IMR-90 (cell line): ENCODE measurements around the gene KIF1C. TPM values are rescaled to one million over a fixed set of nuclear protein-coding genes. Genes with fewer than 3 reads are reported as not detected.

ENCODE experiments used
- ATAC-seq: fragments of 200-7000 bp; cut with Tn5 transposase; 2 replicates; pipeline ENCODE4 v1.9.1; 2020; ENCODE audit warnings: low read depth, mild to moderate bottlenecking, moderate library complexity
- BruUV-seq: library from RNA; stranded (reverse); fragments of 400-500 nt; replicated peaks from 2 replicates; lab custom pipeline; 2021; lab: Mats Ljungman, UMichigan
- CTCF ChIA-PET: fragments of 300-600 bp; formaldehyde crosslinking; extraction: SDS; loops from one replicate; lab custom pipeline; 2021; ENCODE audit warnings: antibody characterized with exemption; lab: Yijun Ruan, JAX
- POLR2A ChIA-PET: fragments of 300-600 bp; sonication (Branson Sonifier 250); formaldehyde crosslinking; loops from one replicate; lab custom pipeline; 2022; ENCODE audit warnings: antibody characterized with exemption; ENCODE audit not compliant: unreplicated experiment; lab: Charles Lee
- DNase-seq: peaks from one replicate; pipeline ENCODE4 v3.0.0; 2013
- H2AFZ ChIP-seq: replicated peaks from 2 replicates; pipeline ENCODE3; 2013; ENCODE audit warnings: low read length, mild to moderate bottlenecking; ENCODE audit not compliant: poor library complexity
- H2AK5ac ChIP-seq: 2 replicates; pipeline ENCODE4 v1.6.1; 2013; ENCODE audit warnings: low read depth, low read length, inconsistent platforms
- H2AK9ac ChIP-seq: replicated peaks from 2 replicates; pipeline ENCODE3; 2013; ENCODE audit warnings: mild to moderate bottlenecking, low read depth, low read length, moderate library complexity; ENCODE audit not compliant: poor library complexity
- H2BK120ac ChIP-seq: 2 replicates; pipeline ENCODE4 v1.6.1; 2013; ENCODE audit warnings: low read depth, low read length, inconsistent platforms
- H2BK15ac ChIP-seq: 3 replicates; pipeline ENCODE4 v1.6.1; 2013; ENCODE audit warnings: low read depth, low read length, inconsistent platforms
- H2BK20ac ChIP-seq: 2 replicates; pipeline ENCODE4 v1.6.1; 2013; ENCODE audit warnings: low read depth, mild to moderate bottlenecking, inconsistent platforms, low read length, moderate library complexity
- H2BK5ac ChIP-seq: 2 replicates; pipeline ENCODE4 v1.6.1; 2013; ENCODE audit warnings: mild to moderate bottlenecking, low read depth, low read length, inconsistent platforms; ENCODE audit not compliant: poor library complexity, severe bottlenecking
- H3K14ac ChIP-seq: replicated peaks from 2 replicates; pipeline ENCODE4 v1.6.1; 2013; ENCODE audit warnings: low read depth, low read length, inconsistent platforms
- H3K18ac ChIP-seq: 2 replicates; pipeline ENCODE4 v1.6.1; 2013; ENCODE audit warnings: low read depth, low read length, control low read depth
- H3K23ac ChIP-seq: 2 replicates; pipeline ENCODE4 v1.6.1; 2013; ENCODE audit warnings: low read depth, low read length, inconsistent platforms
- H3K27ac ChIP-seq: 2 replicates; pipeline ENCODE4 v1.5.1; 2013; ENCODE audit warnings: mild to moderate bottlenecking, control low read depth, low read length; ENCODE audit not compliant: insufficient read depth
- H3K27me3 ChIP-seq: 2 replicates; pipeline ENCODE4 v1.6.1; 2013; ENCODE audit warnings: low read length; ENCODE audit not compliant: control insufficient read depth, insufficient read depth
- H3K36me3 ChIP-seq: 2 replicates; pipeline ENCODE4 v1.6.1; 2013; ENCODE audit warnings: low read length, mixed read lengths; ENCODE audit not compliant: control insufficient read depth, insufficient read depth
- H3K4ac ChIP-seq: 2 replicates; pipeline ENCODE4 v1.6.1; 2013; ENCODE audit warnings: low read depth, low read length, inconsistent platforms
- H3K4me1 ChIP-seq: 2 replicates; pipeline ENCODE4 v1.6.1; 2013; ENCODE audit warnings: low read length, mixed read lengths; ENCODE audit not compliant: control insufficient read depth, insufficient read depth
- H3K4me2 ChIP-seq: 2 replicates; pipeline ENCODE4 v1.6.1; 2013; ENCODE audit warnings: low read depth, mild to moderate bottlenecking, control low read depth, low read length, moderate library complexity
- H3K4me3 ChIP-seq: 2 replicates; pipeline ENCODE4 v1.5.1; 2013; ENCODE audit warnings: low read depth, mild to moderate bottlenecking, control low read depth, low read length, moderate library complexity; ENCODE audit not compliant: insufficient read depth
- H3K56ac ChIP-seq: 2 replicates; pipeline ENCODE4 v1.6.1; 2013; ENCODE audit warnings: low read length, inconsistent platforms; ENCODE audit not compliant: insufficient read depth; ENCODE audit errors: extremely low read depth
- H3K79me1 ChIP-seq, 2 experiments: 2 replicates each; pipeline ENCODE4 v1.6.1; 2013; ENCODE audit warnings: low read length in 2 of 2, inconsistent platforms in 1 of 2, low read depth in 1 of 2
- H3K9ac ChIP-seq: 2 replicates; pipeline ENCODE4 v1.6.1; 2013; ENCODE audit warnings: low read depth, low read length, control low read depth
- H3K9me1 ChIP-seq: 2 replicates; pipeline ENCODE4 v1.6.1; 2013; ENCODE audit warnings: low read length, inconsistent platforms; ENCODE audit not compliant: insufficient read depth
- H3K9me3 ChIP-seq: 2 replicates; pipeline ENCODE4 v1.6.1; 2013; ENCODE audit warnings: low read length; ENCODE audit not compliant: control insufficient read depth, insufficient read depth
- H4K20me1 ChIP-seq: 2 replicates; pipeline ENCODE4 v1.6.1; 2013; ENCODE audit warnings: low read length, inconsistent platforms; ENCODE audit not compliant: insufficient read depth
- H4K5ac ChIP-seq: 2 replicates; pipeline ENCODE4 v1.6.1; 2013; ENCODE audit warnings: mild to moderate bottlenecking, low read depth, low read length, control low read depth
- H4K8ac ChIP-seq, 2 experiments: 2 replicates each; pipeline ENCODE4 v1.6.1; 2013; ENCODE audit warnings: low read depth in 2 of 2, low read length in 2 of 2, control low read depth in 1 of 2, inconsistent platforms in 1 of 2
- H4K91ac ChIP-seq: 2 replicates; pipeline ENCODE4 v1.6.1; 2013; ENCODE audit warnings: low read depth, low read length, inconsistent platforms; ENCODE audit not compliant: insufficient read depth
- BHLHE40 ChIP-seq: fragments of 150-350 bp; IDR thresholded peaks from 2 replicates; pipeline ENCODE4 v1.6.1; 2016; ENCODE audit warnings: mild to moderate bottlenecking, low read depth, low read length
- CEBPB ChIP-seq: IDR thresholded peaks from 2 replicates; pipeline ENCODE4 v1.6.1; 2012; ENCODE audit warnings: low read depth, low read length, improper control_type of control experiment
- CTCF ChIP-seq: conservative IDR thresholded peaks from 2 replicates; pipeline ENCODE4 v1.5.1; 2012; ENCODE audit warnings: mild to moderate bottlenecking, low read depth, low read length, improper control_type of control experiment
- FOS ChIP-seq: fragments of 150-350 bp; IDR thresholded peaks from 2 replicates; pipeline ENCODE4 v1.6.1; 2016; ENCODE audit warnings: low read depth, low read length
- MAFK ChIP-seq: IDR thresholded peaks from 2 replicates; pipeline ENCODE4 v1.6.1; 2012; ENCODE audit warnings: low read depth, low read length, improper control_type of control experiment
- MAZ ChIP-seq: IDR thresholded peaks from 2 replicates; pipeline ENCODE4 v1.6.1; 2012; ENCODE audit warnings: low read depth, mild to moderate bottlenecking, low read length, improper control_type of control experiment, moderate library complexity, borderline replicate concordance
- MXI1 ChIP-seq: IDR thresholded peaks from 2 replicates; pipeline ENCODE4 v1.6.1; 2012; ENCODE audit warnings: low read depth, mild to moderate bottlenecking, low read length, moderate library complexity, borderline replicate concordance
- NFE2L2 ChIP-seq: fragments of 150-350 bp; IDR thresholded peaks from 2 replicates; pipeline ENCODE4 v1.6.1; 2016; ENCODE audit warnings: low read depth, mild to moderate bottlenecking, low read length
- RAD21 ChIP-seq: IDR thresholded peaks from 2 replicates; pipeline ENCODE4 v1.6.1; 2012; ENCODE audit warnings: low read length, improper control_type of control experiment
- RCOR1 ChIP-seq: IDR thresholded peaks from 2 replicates; pipeline ENCODE4 v1.6.1; 2012; ENCODE audit warnings: mild to moderate bottlenecking, low read length, improper control_type of control experiment; ENCODE audit not compliant: insufficient replicate concordance
- RFX5 ChIP-seq: IDR thresholded peaks from 2 replicates; pipeline ENCODE4 v1.8.0; 2012; ENCODE audit warnings: low read depth, mild to moderate bottlenecking, low read length, moderate library complexity
- USF2 ChIP-seq: fragments of 150-350 bp; IDR thresholded peaks from 2 replicates; pipeline ENCODE4 v1.6.1; 2017; ENCODE audit warnings: mild to moderate bottlenecking, antibody characterized with exemption, low read length, low read depth
- WGBS, 2 experiments: methylation state at CpG; one replicate each; pipeline versions ENCODE4 v1.1.5 to v1.1.7; 2013; ENCODE audit warnings: missing lambda C conversion rate in 2 of 2; ENCODE audit not compliant: insufficient read length in 1 of 2; ENCODE audit errors: extremely low coverage in 2 of 2; 5-methylcytosine and 5-hydroxymethylcytosine counted together
- dilution Hi-C: fragments of 300-500 bp; cut with HindIII; formaldehyde crosslinking; loops from one replicate; pipeline ENCODE4 v1.14.3; 2018; ENCODE audit warnings: low sequenced_read_pairs; ENCODE audit not compliant: unreplicated experiment
- in situ Hi-C: fragments of 300-500 bp; cut with MboI; formaldehyde crosslinking; loops from 3 replicates; pipeline ENCODE4 v1.14.3; 2019; ENCODE audit warnings: low sequenced_read_pairs, inconsistent platforms, mixed read lengths
- intact Hi-C: fragments of 100-400 bp; cut with micrococcal nuclease; formaldehyde crosslinking; loops from 2 replicates; pipeline ENCODE4 v1.10.0; 2022
- polyA plus RNA-seq, 3 experiments: library from polyadenylated mRNA; depleted of rRNA; stranded (reverse); fragments of >200 nt; gene quantifications; 2 replicates each; pipeline ENCODE4 v1.2.3, GENCODE V29; 2012; ENCODE audit warnings: low replicate concordance in 1 of 3
- total RNA-seq: library from RNA; depleted of rRNA; stranded (reverse); fragments of >200 nt; gene quantifications from 2 replicates; pipeline ENCODE4 v1.2.3, GENCODE V29; 2012
- TF ChIP-seq, protein P1 (sequence below): fragments of 150-350 bp; IDR thresholded peaks from 2 replicates; pipeline ENCODE4 v1.6.1; 2016; ENCODE audit warnings: low read depth, mild to moderate bottlenecking, low read length, moderate library complexity, borderline replicate concordance

KIF1C gene
- total and polyA plus RNA-seq, 2 of the 4 experiments (the other 2 are of a cell fraction), result 27.4 to 28.7 TPM

GRCh38 chr17:5042157-5043022 lies 44.6 kb downstream of the KIF1C start:
- Histone ChIP-seq H3K56ac (no peak overlapping the region), H2AK5ac (no peak overlapping the region), H3K9ac (no peak overlapping the region), H4K20me1 (no peaks in the 10 kb centered on the region), H3K23ac (no peak overlapping the region), H4K5ac (no peak overlapping the region), H3K4me3 (no peak overlapping the region), H2BK5ac (no peak overlapping the region), H3K4me1 (no peaks in the 10 kb centered on the region), H3K4me2 (no peak overlapping the region), H2BK20ac (no peak overlapping the region), H2AFZ (no peak overlapping the region), H3K79me1 (no peaks in the 10 kb centered on the region), H3K36me3 (no peaks in the 10 kb centered on the region), H2BK15ac (no peak overlapping the region), H2AK9ac (no peak overlapping the region), H3K18ac (no peak overlapping the region), H2BK120ac (no peak overlapping the region), H3K27me3 (peaks cover 1% of the 10 kb centered on the region; the same call in 1 of the 2 replicates), H4K8ac (no peak overlapping the region), H3K4ac (no peak overlapping the region), H3K9me1 (no peaks in the 10 kb centered on the region), H4K91ac (no peak overlapping the region), H3K27ac (no peak overlapping the region), H3K9me3 (no peaks in the 10 kb centered on the region; the same call in 1 of the 2 replicates), H3K14ac (no peak overlapping the region)
- ChIA-PET CTCF (no interaction called here), POLR2A (no interaction called here)
- dilution Hi-C loops (no loop called here), in situ Hi-C loops (no loop called here), intact Hi-C loops (no loop called here)
- no peak for ATAC-seq
- no peak for DNase-seq
- TF ChIP-seq RFX5 (no peak), FOS (no peak), MAFK (no peak), RAD21 (no peak), NFE2L2 (no peak), CTCF (no peak), CEBPB (no peak), USF2 (no peak), MXI1 (no peak), RCOR1 (no peak), BHLHE40 (no peak), MAZ (no peak)
- TF ChIP-seq, protein P1, sequence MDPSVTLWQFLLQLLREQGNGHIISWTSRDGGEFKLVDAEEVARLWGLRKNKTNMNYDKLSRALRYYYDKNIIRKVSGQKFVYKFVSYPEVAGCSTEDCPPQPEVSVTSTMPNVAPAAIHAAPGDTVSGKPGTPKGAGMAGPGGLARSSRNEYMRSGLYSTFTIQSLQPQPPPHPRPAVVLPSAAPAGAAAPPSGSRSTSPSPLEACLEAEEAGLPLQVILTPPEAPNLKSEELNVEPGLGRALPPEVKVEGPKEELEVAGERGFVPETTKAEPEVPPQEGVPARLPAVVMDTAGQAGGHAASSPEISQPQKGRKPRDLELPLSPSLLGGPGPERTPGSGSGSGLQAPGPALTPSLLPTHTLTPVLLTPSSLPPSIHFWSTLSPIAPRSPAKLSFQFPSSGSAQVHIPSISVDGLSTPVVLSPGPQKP, result no peak
- no CpG with 5 or more reads among the region's 15 CpGs for WGBS, 2 experiments
- BruUV-seq, result no TSS peak
